PC-9 (cell line): ENCODE data around the gene PPP1R1A. TPM values are rescaled to one million over a fixed set of nuclear protein-coding genes. Genes with fewer than 3 reads are reported as not detected.

Source experiments
- BruUV-seq: library from RNA; stranded (reverse); fragments of 400-500 nt; replicated peaks from 2 replicates; lab custom pipeline; 2021; lab: Mats Ljungman, UMichigan
- CTCF ChIA-PET: fragments of 300-600 bp; sonication (Branson Sonifier 250); formaldehyde crosslinking; loops from one replicate; lab custom pipeline; 2022; ENCODE audit warnings: antibody characterized with exemption; lab: Charles Lee
- POLR2A ChIA-PET: fragments of 300-600 bp; sonication (Branson Sonifier 250); formaldehyde crosslinking; loops from one replicate; lab custom pipeline; 2022; ENCODE audit warnings: antibody characterized with exemption; ENCODE audit not compliant: unreplicated experiment; lab: Charles Lee
- DNase-seq, 2 experiments: peaks; one replicate each; pipeline versions ENCODE4 v3.0.0 to v3.0.0-alpha.2; 2015 to 2022; ENCODE audit warnings: mixed read lengths in 1 of 2
- H2AFZ ChIP-seq: fragments of 200-600 bp; sonication (generic); 2 replicates; pipeline ENCODE4 v1.8.1; 2017; ENCODE audit warnings: antibody characterized with exemption
- H3F3A ChIP-seq: fragments of 200-600 bp; sonication (generic); 2 replicates; pipeline ENCODE4 v1.8.1; 2017; ENCODE audit warnings: antibody characterized with exemption, mild to moderate bottlenecking, low read depth; ENCODE audit not compliant: insufficient read depth
- H3K27ac ChIP-seq: fragments of 200-600 bp; sonication (generic); 2 replicates; pipeline ENCODE4 v1.6.1; 2016; ENCODE audit warnings: mixed run types
- H3K27me3 ChIP-seq: fragments of 200-600 bp; sonication (generic); 2 replicates; pipeline ENCODE4 v1.6.1; 2016; ENCODE audit warnings: low read depth, mixed run types; ENCODE audit not compliant: insufficient read depth
- H3K36me3 ChIP-seq: fragments of 200-600 bp; sonication (generic); 2 replicates; pipeline ENCODE4 v1.6.1; 2016; ENCODE audit warnings: low read depth, mixed run types
- H3K4me1 ChIP-seq: fragments of 200-600 bp; sonication (generic); replicated peaks from 2 replicates; pipeline ENCODE4 v1.6.1; 2016; ENCODE audit warnings: mixed run types; ENCODE audit not compliant: insufficient read depth
- H3K4me2 ChIP-seq: fragments of 200-600 bp; sonication (generic); 2 replicates; pipeline ENCODE4 v1.6.1; 2017; ENCODE audit warnings: mixed run types
- H3K4me3 ChIP-seq: fragments of 200-600 bp; sonication (generic); 2 replicates; pipeline ENCODE4 v1.6.1; 2016; ENCODE audit warnings: mixed run types
- H3K79me2 ChIP-seq: fragments of 200-600 bp; sonication (generic); 2 replicates; pipeline ENCODE4 v1.6.1; 2017; ENCODE audit warnings: low read depth, mixed run types
- H3K9me2 ChIP-seq: fragments of 200-600 bp; sonication (generic); 2 replicates; pipeline ENCODE4 v1.8.1; 2017; ENCODE audit warnings: mild to moderate bottlenecking; ENCODE audit not compliant: insufficient read depth
- H3K9me3 ChIP-seq: fragments of 200-600 bp; sonication (generic); 2 replicates; pipeline ENCODE4 v1.8.1; 2016; ENCODE audit warnings: low read depth; ENCODE audit not compliant: insufficient read depth
- H4K20me1 ChIP-seq: fragments of 200-600 bp; sonication (generic); 2 replicates; pipeline ENCODE4 v1.8.1; 2017; ENCODE audit not compliant: insufficient read depth
- EZH2 ChIP-seq: fragments of 200-600 bp; sonication (generic); IDR thresholded peaks from 2 replicates; pipeline ENCODE4 v1.8.0; 2017; ENCODE audit warnings: antibody characterized with exemption, low read depth
- intact Hi-C: fragments of 100-400 bp; cut with micrococcal nuclease; formaldehyde crosslinking; loops from one replicate; pipeline ENCODE4 v1.10.0; 2022; ENCODE audit not compliant: unreplicated experiment
- total RNA-seq: library from RNA; stranded (reverse); gene quantifications from 2 replicates; pipeline ENCODE4 v1.2.3, GENCODE V29; 2021
- TF ChIP-seq, protein P1 (sequence below): fragments of 200-600 bp; sonication (generic); conservative IDR thresholded peaks from 2 replicates; pipeline ENCODE4 v1.6.1; 2017; ENCODE audit warnings: mixed run types, antibody characterized with exemption, mild to moderate bottlenecking, moderate library complexity

PPP1R1A gene
- total RNA-seq, 1 experiment from 2014 or later, result not detected

DNA sequence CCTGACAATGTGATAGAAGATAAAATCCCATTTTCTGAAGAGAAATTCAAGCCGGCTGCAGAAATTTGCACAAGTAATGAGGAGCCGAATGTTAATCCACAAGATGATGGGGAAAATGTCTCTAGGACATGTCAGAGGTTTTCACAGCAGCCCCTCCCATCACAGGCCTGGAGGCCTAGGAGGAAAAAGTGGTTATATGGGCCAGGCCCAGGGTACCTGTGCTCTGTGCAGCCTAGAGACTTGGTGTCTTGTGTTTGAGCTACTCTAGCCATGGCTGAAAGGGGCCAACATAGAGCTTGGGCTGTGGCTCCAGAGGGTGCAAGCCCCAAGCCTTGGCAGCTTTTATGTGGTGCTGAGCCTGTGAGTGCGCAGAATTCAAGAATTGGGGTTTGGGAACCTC, 38.8 kb upstream of the PPP1R1A start:
- Histone ChIP-seq H3K4me3 (no peak overlapping the region), H3K9me3 (no peaks in the 10 kb centered on the region), H3K4me2 (no peak overlapping the region), H3K9me2 (no peaks in the 10 kb centered on the region), H4K20me1 (no peaks in the 10 kb centered on the region), H3K36me3 (no peaks in the 10 kb centered on the region), H3K79me2 (no peaks in the 10 kb centered on the region), H3F3A (no peaks in the 10 kb centered on the region), H3K4me1 (no peaks in the 10 kb centered on the region), H3K27me3 (peaks cover 12% of the 10 kb centered on the region; the same call in 1 of the 2 replicates), H2AFZ (no peak overlapping the region), H3K27ac (no peak overlapping the region)
- intact Hi-C loops, result no loop called here
- DNase-seq, result no peak
- ChIA-PET POLR2A (no interaction called here), CTCF (no interaction called here)
- BruUV-seq, result no TSS peak
- TF ChIP-seq EZH2, result no peak
- TF ChIP-seq, protein P1, sequence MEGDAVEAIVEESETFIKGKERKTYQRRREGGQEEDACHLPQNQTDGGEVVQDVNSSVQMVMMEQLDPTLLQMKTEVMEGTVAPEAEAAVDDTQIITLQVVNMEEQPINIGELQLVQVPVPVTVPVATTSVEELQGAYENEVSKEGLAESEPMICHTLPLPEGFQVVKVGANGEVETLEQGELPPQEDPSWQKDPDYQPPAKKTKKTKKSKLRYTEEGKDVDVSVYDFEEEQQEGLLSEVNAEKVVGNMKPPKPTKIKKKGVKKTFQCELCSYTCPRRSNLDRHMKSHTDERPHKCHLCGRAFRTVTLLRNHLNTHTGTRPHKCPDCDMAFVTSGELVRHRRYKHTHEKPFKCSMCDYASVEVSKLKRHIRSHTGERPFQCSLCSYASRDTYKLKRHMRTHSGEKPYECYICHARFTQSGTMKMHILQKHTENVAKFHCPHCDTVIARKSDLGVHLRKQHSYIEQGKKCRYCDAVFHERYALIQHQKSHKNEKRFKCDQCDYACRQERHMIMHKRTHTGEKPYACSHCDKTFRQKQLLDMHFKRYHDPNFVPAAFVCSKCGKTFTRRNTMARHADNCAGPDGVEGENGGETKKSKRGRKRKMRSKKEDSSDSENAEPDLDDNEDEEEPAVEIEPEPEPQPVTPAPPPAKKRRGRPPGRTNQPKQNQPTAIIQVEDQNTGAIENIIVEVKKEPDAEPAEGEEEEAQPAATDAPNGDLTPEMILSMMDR, result no peak

DNA sequence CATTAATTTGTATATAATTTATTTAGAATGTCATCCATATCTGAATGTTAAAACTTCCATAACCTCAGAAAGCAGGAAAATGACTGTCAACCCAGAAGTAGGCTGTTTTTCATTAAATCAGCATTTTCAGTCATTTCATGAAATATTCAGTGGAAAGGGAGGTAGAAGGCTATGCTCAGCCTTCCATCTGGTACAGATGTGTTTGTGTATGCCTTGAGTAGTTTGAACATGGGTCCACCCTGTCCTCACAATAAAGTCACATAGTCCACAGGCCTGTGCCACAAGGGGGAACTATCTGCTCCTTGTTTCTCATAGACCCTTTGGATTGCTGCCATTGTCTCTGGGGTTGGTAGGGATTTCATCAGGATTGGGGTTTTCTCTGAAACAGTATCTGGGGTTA, 37.1 kb upstream of the PPP1R1A start:
- no peak for DNase-seq
- CTCF ChIA-PET, result no interaction called here
- no TSS peak for BruUV-seq
- Histone ChIP-seq H3K4me1 (no peaks in the 10 kb centered on the region), H3K9me3 (no peaks in the 10 kb centered on the region), H3F3A (no peaks in the 10 kb centered on the region), H3K27ac (no peak overlapping the region), H3K27me3 (0 out of 2 replicates have a peak, but pooled peaks cover 5% of the 10 kb centered on the region), H4K20me1 (no peaks in the 10 kb centered on the region), H3K36me3 (no peaks in the 10 kb centered on the region), H3K79me2 (no peaks in the 10 kb centered on the region), H3K4me3 (no peak overlapping the region), H3K9me2 (no peaks in the 10 kb centered on the region), H3K4me2 (no peak overlapping the region), H2AFZ (no peak overlapping the region)
- intact Hi-C loops, result no loop called here
- POLR2A ChIA-PET, result no interaction called here
- TF ChIP-seq EZH2, result no peak
- TF ChIP-seq, protein P1, result no peak

DNA sequence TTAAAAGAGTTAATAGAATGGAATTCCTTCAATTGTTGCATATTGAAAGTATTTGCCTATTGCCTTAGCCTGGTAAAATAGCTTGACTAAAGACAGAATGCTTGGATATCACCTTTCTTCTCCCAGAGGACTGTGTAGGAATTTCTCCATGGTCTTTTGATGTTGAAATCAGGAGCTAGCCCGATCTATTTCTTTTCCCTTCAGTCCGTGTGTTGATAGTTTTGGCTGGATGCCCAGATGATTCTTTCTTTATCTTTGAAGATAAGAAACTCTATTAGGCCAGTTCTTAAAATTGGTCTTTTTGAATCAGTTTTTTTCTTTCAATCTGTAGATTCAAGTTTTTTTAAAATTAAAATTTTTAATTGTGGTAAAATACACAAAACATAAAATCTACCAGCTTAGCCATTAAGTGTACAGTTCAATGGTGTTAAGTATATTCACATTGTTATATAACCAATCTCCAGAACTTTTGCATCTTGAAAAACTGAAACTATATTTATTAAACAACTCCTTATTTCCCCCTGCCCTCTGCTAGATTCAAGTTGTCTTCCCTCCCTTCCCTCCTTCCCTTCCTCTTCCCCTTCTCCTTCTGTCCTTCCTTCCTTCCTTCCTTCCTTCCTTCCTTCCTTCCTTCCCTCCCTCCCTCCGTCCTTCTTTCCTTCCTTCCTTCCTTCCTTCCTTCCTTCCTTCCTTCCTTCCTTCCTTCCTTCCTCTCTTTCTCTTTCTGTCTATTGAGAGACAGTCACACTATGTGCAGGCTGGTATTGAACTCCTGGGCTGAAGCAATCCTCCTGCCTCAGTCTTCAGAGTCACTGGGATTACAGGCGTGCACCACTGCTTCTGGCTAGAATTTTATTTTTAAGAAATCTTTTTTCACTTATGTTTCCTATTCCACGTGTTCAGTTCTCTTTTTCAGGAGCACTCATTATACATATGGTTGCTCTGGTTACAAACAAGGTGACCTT, 36.1 kb upstream of the PPP1R1A start:
- ChIA-PET POLR2A (no interaction called here), CTCF (no interaction called here)
- Histone ChIP-seq H3K4me3 (no peak overlapping the region), H3K36me3 (no peaks in the 10 kb centered on the region), H3K9me3 (no peaks in the 10 kb centered on the region), H3K9me2 (no peaks in the 10 kb centered on the region), H3K27ac (no peak overlapping the region), H4K20me1 (no peaks in the 10 kb centered on the region), H3K4me2 (no peak overlapping the region), H3K27me3 (0 out of 2 replicates have a peak, but pooled peaks cover 6% of the 10 kb centered on the region), H2AFZ (no peak overlapping the region), H3F3A (no peaks in the 10 kb centered on the region), H3K4me1 (no peaks in the 10 kb centered on the region), H3K79me2 (no peaks in the 10 kb centered on the region)
- no TSS peak for BruUV-seq
- TF ChIP-seq EZH2, result no peak
- TF ChIP-seq, protein P1, result no peak
- intact Hi-C loops, result no loop called here
- DNase-seq, result no peak
